Neural cell (in vitro differentiated cells): Measurements from ENCODE around the gene VANGL1. TPM values are rescaled to one million over a fixed set of nuclear protein-coding genes. Genes with fewer than 3 reads are reported as not detected.

Experiments
- H2AFZ ChIP-seq: fragments of 200-600, 300-800 bp; sonication (generic), shearing (Covaris generic); 2 replicates; pipeline ENCODE4 v1.6.0; 2014; ENCODE audit warnings: low read depth, mild to moderate bottlenecking, antibody characterized with exemption, low read length, moderate library complexity
- H3F3A ChIP-seq: fragments of 200-600 bp; shearing (Covaris generic); 2 replicates; pipeline ENCODE4 v1.6.1; 2016; ENCODE audit warnings: mild to moderate bottlenecking, moderate library complexity, mixed read lengths, antibody characterized with exemption, low read length; ENCODE audit not compliant: insufficient read depth, poor library complexity, severe bottlenecking
- H3K27ac ChIP-seq: fragments of 200-600, 300-800 bp; sonication (generic), shearing (Covaris generic); 2 replicates; pipeline ENCODE4 v1.5.1; 2014; ENCODE audit warnings: mild to moderate bottlenecking, low read length, moderate library complexity
- H3K27me3 ChIP-seq: fragments of 300-800, 200-600 bp; sonication (generic), shearing (Covaris generic); 2 replicates; pipeline ENCODE4 v1.6.0; 2014; ENCODE audit warnings: mild to moderate bottlenecking, low read depth, low read length, moderate library complexity; ENCODE audit not compliant: insufficient read depth
- H3K36me3 ChIP-seq: fragments of 300-800, 200-600 bp; sonication (generic), shearing (Covaris generic); 2 replicates; pipeline ENCODE4 v1.5.1; 2014; ENCODE audit warnings: mild to moderate bottlenecking, antibody characterized with exemption, low read length, moderate library complexity; ENCODE audit not compliant: insufficient read depth
- H3K4me2 ChIP-seq: fragments of 300-800, 200-600 bp; sonication (generic), shearing (Covaris generic); 2 replicates; pipeline ENCODE4 v1.6.0; 2014; ENCODE audit warnings: mild to moderate bottlenecking, low read length
- H3K4me3 ChIP-seq: fragments of 300-800, 200-600 bp; sonication (generic), shearing (Covaris generic); 2 replicates; pipeline ENCODE4 v1.5.1; 2014; ENCODE audit warnings: mild to moderate bottlenecking, low read length, moderate library complexity
- H3K79me2 ChIP-seq: fragments of 200-600 bp; shearing (Covaris generic); replicated peaks from 2 replicates; pipeline ENCODE4 v1.6.0; 2014; ENCODE audit warnings: mild to moderate bottlenecking, low read length, moderate library complexity; ENCODE audit not compliant: insufficient read depth
- H3K9ac ChIP-seq: fragments of 300-800, 200-600 bp; sonication (generic), shearing (Covaris generic); 2 replicates; pipeline ENCODE4 v1.6.1; 2016; ENCODE audit warnings: mild to moderate bottlenecking, low read length, mixed read lengths
- H3K9me2 ChIP-seq: fragments of 200-600 bp; shearing (Covaris generic); 2 replicates; pipeline ENCODE4 v1.6.1; 2016; ENCODE audit warnings: mild to moderate bottlenecking, low read length, mixed read lengths; ENCODE audit not compliant: insufficient read depth
- H3K9me3 ChIP-seq: fragments of 200-600, 300-800 bp; sonication (generic), shearing (Covaris generic); 2 replicates; pipeline ENCODE4 v1.6.1; 2016; ENCODE audit warnings: mild to moderate bottlenecking, mixed run types, low read length, moderate library complexity, mixed read lengths
- H4K20me1 ChIP-seq: fragments of 200-600 bp; shearing (Covaris generic); 2 replicates; pipeline ENCODE4 v1.6.1; 2016; ENCODE audit warnings: mild to moderate bottlenecking, mixed run types; ENCODE audit not compliant: insufficient read depth
- EP300 ChIP-seq: fragments of 450-650 bp; conservative IDR thresholded peaks from 2 replicates; pipeline ENCODE4 v1.6.1; 2014; ENCODE audit warnings: antibody characterized with exemption, mild to moderate bottlenecking, moderate library complexity; ENCODE audit not compliant: poor library complexity, severe bottlenecking
- EZH2 ChIP-seq: fragments of 200-600, 300-800 bp; shearing (Covaris generic), sonication (generic); IDR thresholded peaks from 2 replicates; pipeline ENCODE4 v1.6.1; 2014; ENCODE audit warnings: antibody characterized with exemption, low read length, borderline replicate concordance, mild to moderate bottlenecking; ENCODE audit not compliant: insufficient read depth, poor library complexity, severe bottlenecking
- MXI1 ChIP-seq: fragments of 450-650 bp; conservative IDR thresholded peaks from 2 replicates; pipeline ENCODE4 v1.6.1; 2014; ENCODE audit warnings: antibody characterized with exemption, mild to moderate bottlenecking; ENCODE audit not compliant: poor library complexity, severe bottlenecking
- POLR2AphosphoS5 ChIP-seq: IDR thresholded peaks from 2 replicates; pipeline ENCODE4 v1.6.1; 2012
- RAD21 ChIP-seq: fragments of 450-650 bp; conservative IDR thresholded peaks from 2 replicates; pipeline ENCODE4 v1.6.1; 2014; ENCODE audit warnings: antibody characterized with exemption, mild to moderate bottlenecking, moderate library complexity
- REST ChIP-seq: IDR thresholded peaks from 2 replicates; pipeline ENCODE4 v1.6.1; 2012; ENCODE audit warnings: borderline replicate concordance
- SMC3 ChIP-seq: fragments of 450-650 bp; conservative IDR thresholded peaks from 2 replicates; pipeline ENCODE4 v1.6.1; 2014; ENCODE audit warnings: antibody characterized with exemption, mild to moderate bottlenecking, moderate library complexity; ENCODE audit not compliant: poor library complexity
- TAF1 ChIP-seq: IDR thresholded peaks from 2 replicates; pipeline ENCODE4 v1.6.1; 2012; ENCODE audit warnings: low read depth
- polyA plus RNA-seq: library from polyadenylated mRNA; depleted of rRNA; stranded (reverse); fragments of >200 nt; gene quantifications from 2 replicates; pipeline ENCODE4 v1.2.3, GENCODE V29; 2014

The VANGL1 gene
- polyA plus RNA-seq, 1 donor from 2014 or later: 0.53 TPM

GRCh38 chr1:115593365-115594259 lies 48.2 kb upstream of the VANGL1 start:
- Histone ChIP-seq H3K36me3 (no peaks in the 10 kb centered on the region), H3K27ac (no peak overlapping the region), H3K4me3 (no peak overlapping the region), H3K9me3 (no peaks in the 10 kb centered on the region), H3F3A (no peaks in the 10 kb centered on the region), H3K9ac (no peak overlapping the region), H4K20me1 (no peaks in the 10 kb centered on the region), H3K9me2 (no peaks in the 10 kb centered on the region), H2AFZ (no peak overlapping the region), H3K27me3 (no peaks in the 10 kb centered on the region), H3K4me2 (no peak overlapping the region), H3K79me2 (no peaks in the 10 kb centered on the region)
- no peak for TF ChIP-seq SMC3
- no peak for TF ChIP-seq EP300
- no peak for TF ChIP-seq EZH2
- TF ChIP-seq RAD21: no peak
- no peak for TF ChIP-seq REST
- TF ChIP-seq POLR2AphosphoS5: no peak
- TF ChIP-seq MXI1: no peak

GRCh38 chr1:115594600-115594999 lies 47.2 kb upstream of the VANGL1 start:
- Histone ChIP-seq H3K9me2 (no peaks in the 10 kb centered on the region), H3K9ac (no peak overlapping the region), H3K36me3 (no peaks in the 10 kb centered on the region), H4K20me1 (no peaks in the 10 kb centered on the region), H3F3A (no peaks in the 10 kb centered on the region), H3K9me3 (no peaks in the 10 kb centered on the region), H3K4me2 (no peak overlapping the region), H3K79me2 (no peaks in the 10 kb centered on the region), H3K27me3 (no peaks in the 10 kb centered on the region), H3K4me3 (no peak overlapping the region), H3K27ac (no peak overlapping the region), H2AFZ (no peak overlapping the region)
- TF ChIP-seq POLR2AphosphoS5 (no peak), RAD21 (no peak), EP300 (no peak), TAF1 (no peak), EZH2 (no peak), SMC3 (no peak)
